Measurements from ENCODE around the gene COLEC12. TPM values are rescaled to one million over a fixed set of nuclear protein-coding genes. Genes with fewer than 3 reads are reported as not detected.

COLEC12 gene
- total and polyA plus RNA-seq, 10 of the 15 experiments (the other 5 are each of a cell fraction or from before 2014, with no cell fraction given), result 0.04 to 0.05 TPM; not detected in 8

GRCh38 chr18:519019-519879 lies 18.7 kb upstream of the COLEC12 start (continued):
- TF ChIP-seq SREBF2 (IDR thresholded peaks at IDR 0.05; ENCODE audit: low read length) (no peak), MEF2A (IDR thresholded peaks at IDR 0.05; ENCODE audit: insufficient read depth, low read depth, low read length) (no peak), NKRF (conservative IDR thresholded peaks at IDR 0.05) (no peak), ZBTB33 (IDR thresholded peaks at IDR 0.05) (no peak), CREB1 (IDR thresholded peaks at IDR 0.05; ENCODE audit: low read depth) (no peak), BRCA1 (IDR thresholded peaks at IDR 0.05; ENCODE audit: low read depth, low read length) (no peak), PKNOX1 (IDR thresholded peaks at IDR 0.05) (peak; percentile 53), ZBED1 (IDR thresholded peaks at IDR 0.05; ENCODE audit: borderline replicate concordance) (no peak), CBX5 (IDR thresholded peaks at IDR 0.05; ENCODE audit: low read depth) (no peak), ESRRA (IDR thresholded peaks at IDR 0.05; ENCODE audit: low read length) (no peak), NFYA (IDR thresholded peaks at IDR 0.05; ENCODE audit: borderline replicate concordance, low read depth, low read length) (no peak), CHD1 (IDR thresholded peaks at IDR 0.05; ENCODE audit: low read depth, low read length) (no peak), ZNF24 (IDR thresholded peaks at IDR 0.05) (no peak), EP300 (IDR thresholded peaks at IDR 0.05; ENCODE audit: borderline replicate concordance in 1 of 2, control insufficient read depth in 1 of 2, low read depth in 2 of 2, low read length in 2 of 2) (no peak; a peak in 1 of 4 replicates), YY1 (IDR thresholded peaks at IDR 0.05; ENCODE audit: low read depth, low read length) (no peak), RAD51 (IDR thresholded peaks at IDR 0.05) (peak; percentile 80), E2F8 (IDR thresholded peaks at IDR 0.05; ENCODE audit: low read depth, partially characterized antibody) (no peak), RFX5 (IDR thresholded peaks at IDR 0.05; ENCODE audit: low read depth, low read length) (no peak), ZNF274 (IDR thresholded peaks at IDR 0.05; ENCODE audit: insufficient read depth, insufficient read length) (no peak), BMI1 (IDR thresholded peaks at IDR 0.05; ENCODE audit: borderline replicate concordance) (no peak), CBX3 (IDR thresholded peaks at IDR 0.05; ENCODE audit: borderline replicate concordance, low read depth) (no peak), NR2F1 (conservative IDR thresholded peaks at IDR 0.05) (no peak), TARDBP (IDR thresholded peaks at IDR 0.05; ENCODE audit: borderline replicate concordance) (no peak), FOXM1 (IDR thresholded peaks at IDR 0.05; ENCODE audit: low read depth, low read length) (no peak)

Data from GM12878 (cell line).